GM12878 (cell line): ENCODE data around the gene RAB26. TPM values are rescaled to one million over a fixed set of nuclear protein-coding genes. Genes with fewer than 3 reads are reported as not detected.

Experiments used
- ASH2L ChIP-seq: fragments of 300-600, 200-600 bp; sonication (generic); IDR thresholded peaks from 2 replicates; pipeline ENCODE4 v1.6.1; 2017; ENCODE audit warnings: low read depth, mild to moderate bottlenecking, borderline replicate concordance
- BRCA1 ChIP-seq: IDR thresholded peaks from 2 replicates; pipeline ENCODE4 v1.6.1; 2011; ENCODE audit warnings: low read depth, low read length, improper control_type of control experiment
- CHD2 ChIP-seq: IDR thresholded peaks from 2 replicates; pipeline ENCODE4 v1.6.1; 2011; ENCODE audit warnings: low read depth, low read length, improper control_type of control experiment, borderline replicate concordance
- E2F4 ChIP-seq: IDR thresholded peaks from 2 replicates; pipeline ENCODE4 v1.6.1; 2012; ENCODE audit warnings: low read depth, low read length, improper control_type of control experiment
- EED ChIP-seq: sonication (generic); IDR thresholded peaks from 2 replicates; pipeline ENCODE4 v1.6.1; 2016; ENCODE audit warnings: antibody characterized with exemption, low read depth
- EZH2 ChIP-seq: IDR thresholded peaks from 2 replicates; pipeline ENCODE4 v1.6.1; 2012; ENCODE audit warnings: low read depth, mild to moderate bottlenecking, control low read depth, inconsistent platforms, low read length, borderline replicate concordance; ENCODE audit not compliant: control insufficient read depth
- GABPA ChIP-seq: IDR thresholded peaks from 2 replicates; pipeline ENCODE4 v1.6.1; 2014; ENCODE audit warnings: antibody characterized with exemption, low read depth, mild to moderate bottlenecking, inconsistent platforms
- RAD21 ChIP-seq: IDR thresholded peaks from 2 replicates; pipeline ENCODE4 v1.6.1; 2011; ENCODE audit warnings: mild to moderate bottlenecking, low read depth, low read length, moderate library complexity; ENCODE audit not compliant: insufficient read depth
- RFX5 ChIP-seq: IDR thresholded peaks from 2 replicates; pipeline ENCODE4 v1.6.1; 2011; ENCODE audit warnings: low read depth, low read length, improper control_type of control experiment
- SMARCA5 ChIP-seq: fragments of 450-650 bp; IDR thresholded peaks from 2 replicates; pipeline ENCODE4 v1.6.1; 2017; ENCODE audit warnings: mild to moderate bottlenecking
- SPI1 ChIP-seq: IDR thresholded peaks from 2 replicates; pipeline ENCODE4 v1.6.1; 2011; ENCODE audit warnings: low read depth, mild to moderate bottlenecking, low read length, moderate library complexity, borderline replicate concordance; ENCODE audit not compliant: insufficient read depth
- TCF7 ChIP-seq: IDR thresholded peaks from 2 replicates; pipeline ENCODE4 v1.6.1; 2014; ENCODE audit warnings: antibody characterized with exemption, borderline replicate concordance
- USF2 ChIP-seq: IDR thresholded peaks from 2 replicates; pipeline ENCODE4 v1.6.1; 2011; ENCODE audit warnings: low read depth, low read length, improper control_type of control experiment, borderline replicate concordance
- ZBED1 ChIP-seq: IDR thresholded peaks from 2 replicates; pipeline ENCODE4 v1.6.1; 2016; ENCODE audit warnings: borderline replicate concordance
- ZBTB4 ChIP-seq: fragments of 450-650 bp; formaldehyde crosslinking; IDR thresholded peaks from 2 replicates; pipeline ENCODE4 v1.4.0; 2022; ENCODE audit warnings: mild to moderate bottlenecking, moderate library complexity
- ZNF274 ChIP-seq: IDR thresholded peaks from one replicate; pipeline ENCODE4 v1.8.0; 2011; ENCODE audit not compliant: insufficient read length, insufficient read depth
- ZNF687 ChIP-seq: fragments of 450-650 bp; IDR thresholded peaks from 2 replicates; pipeline ENCODE4 v1.6.1; 2017; ENCODE audit warnings: mild to moderate bottlenecking, moderate library complexity
- polyA plus RNA-seq, 11 experiments: library from polyadenylated mRNA; depleted of rRNA in 4 of 11; unstranded in 6 of 11; stranded (reverse) in 5 of 11; fragments of >200 nt; fragmentation: Nextera tagmentation in 4 of 11; fragmentation: Illumina TruSeq in 1 of 11; extraction: Ambion mirVana in 4 of 11; extraction: Trizol in 1 of 11; gene quantifications; 1 replicate in 1 of 11; 2 replicates in 10 of 11; pipeline versions ENCODE4 v1.2.1 to v1.2.3, GENCODE V29; 2011 to 2016; ENCODE audit warnings: inconsistent platforms in 2 of 11, missing spikeins in 2 of 11, low read depth in 1 of 11
- total RNA-seq, 4 experiments: library from RNA; depleted of rRNA in 3 of 4; stranded (reverse); fragments of >200 nt in 3 of 4; fragmentation: Illumina TruSeq in 1 of 4; extraction: Trizol in 1 of 4; gene quantifications; 2 replicates each; pipeline versions ENCODE4 v1.2.1 to v1.2.3, GENCODE V29; 2013 to 2021

Gene RAB26
- total and polyA plus RNA-seq, 10 of the 15 experiments (the other 5 are each of a cell fraction or from before 2014, with no cell fraction given): 0.13 to 4.5 (median 0.33) TPM; not detected in 1

- TF ChIP-seq USF2: no peak
- peak; percentile 92 for TF ChIP-seq ZBED1
- TF ChIP-seq SMARCA5: peak; percentile 15; the same call in 1 of the 2 replicates
- no peak for TF ChIP-seq ASH2L
- TF ChIP-seq ZNF274: no peak
- TF ChIP-seq RAD21: no peak
- 0 out of 2 replicates have a peak, but pooled peaks have one; percentile 42 for TF ChIP-seq E2F4
- no peak for TF ChIP-seq BRCA1
- no peak for TF ChIP-seq ZBTB4 (CRISPR knock-in tag)
- peak; percentile 39; the same call in 1 of the 2 replicates for TF ChIP-seq SPI1
- no peak for TF ChIP-seq TCF7
- no peak for TF ChIP-seq GABPA
- peak; percentile 90 for TF ChIP-seq ZNF687
- no peak for TF ChIP-seq EZH2
- TF ChIP-seq CHD2: peak; percentile 92
- no peak for TF ChIP-seq EED
- TF ChIP-seq RFX5: no peak
Measured at GRCh38 chr16:2155091-2155950, 6.9 kb downstream of the RAB26 start, which contains the start of gene TRAF7 (continued).
